ENCODE data around the gene CPSF4. TPM values are rescaled to one million over a fixed set of nuclear protein-coding genes. Genes with fewer than 3 reads are reported as not detected.

Gene CPSF4
- total and polyA plus RNA-seq, 7 experiments from 2014 or later = 22.4 to 69.4 (median 42.9) TPM

DNA sequence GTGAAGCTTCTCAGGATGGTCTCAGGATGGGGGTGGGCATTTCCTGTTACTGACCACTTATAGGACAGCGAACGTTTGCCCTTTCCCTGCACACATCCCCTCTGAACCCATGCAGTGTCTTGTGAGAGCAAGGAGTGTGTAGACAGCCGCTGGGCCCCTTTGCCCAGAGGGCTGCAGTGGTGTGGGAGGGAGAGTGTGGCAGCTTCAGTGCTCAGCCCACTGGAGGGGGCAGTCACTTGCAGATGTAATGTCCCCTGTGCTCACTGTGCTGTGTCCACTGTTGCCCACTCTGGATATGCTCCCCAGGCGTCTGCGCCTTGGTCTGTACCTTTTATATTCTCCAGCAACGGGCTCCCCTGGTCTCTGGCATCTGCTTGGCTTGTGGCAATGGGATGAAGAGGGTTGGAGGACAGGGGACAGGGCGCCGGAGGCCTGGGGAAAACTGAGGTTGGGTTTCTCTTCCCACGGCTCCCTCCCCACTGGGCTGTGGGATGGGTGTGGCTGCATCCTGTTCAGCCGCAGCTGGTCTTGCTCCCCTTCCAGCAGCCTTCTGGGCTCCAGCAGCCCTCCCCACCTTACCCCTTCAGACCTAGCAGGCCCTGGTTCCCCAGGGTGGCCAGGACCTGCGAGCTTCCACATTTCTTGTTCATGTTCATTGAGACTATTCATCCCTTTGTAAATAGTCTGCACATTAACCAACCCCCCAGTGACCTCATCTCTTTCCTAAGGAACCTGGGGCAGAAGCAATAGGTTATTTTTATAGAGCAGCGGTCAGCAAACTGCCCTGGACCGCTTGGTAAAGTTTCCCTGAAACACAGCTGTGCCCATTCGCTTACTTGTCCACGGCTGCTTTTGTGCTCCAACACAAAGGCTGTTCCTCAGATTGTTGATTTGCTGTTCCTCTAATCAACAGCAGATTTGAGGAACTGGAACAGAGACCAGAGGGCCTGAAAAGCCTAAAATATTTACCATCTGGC lies 40.0 kb downstream of the CPSF4 start:
- ATAC-seq (no peak), DNase-seq (no peak)
- peak overlapping the region; percentile 52 for H3K27ac ChIP-seq (ENCODE audit: low read depth, low read length)
- Mint-ChIP-seq H3K36me3 (peaks cover 3 to 26% (median 7%) of the 10 kb centered on the region in 5 donors), H3K27ac (peak overlapping the region; percentile 40 to 89 (median 74)), H3K9me3 (no peaks in the 10 kb centered on the region), H3K4me3 (peak overlapping the region in 7 of 10 donors; percentile 12 to 72 (median 52)), H3K27me3 (no peaks in the 10 kb centered on the region), H3K4me1 (peaks cover 29 to 42% (median 33%) of the 10 kb centered on the region in 7 donors)
- H3K4me3 ChIP-seq (ENCODE audit: low read length) = no peak overlapping the region
- H3K36me3 ChIP-seq (ENCODE audit: control insufficient read depth in 2 of 3, insufficient read depth in 3 of 3, low read length in 3 of 3) = peaks cover 0 to 29% (median 0%) of the 10 kb centered on the region in 3 experiments
- CTCF ChIA-PET = interaction anchor here (0.6 kb wide), 2 partner anchors 58 to 90 kb away, joined by 3 to 4 read pairs; no protein-coding TSS in a partner anchor
- POLR2A ChIA-PET = interaction anchor here (0.9 to 1.2 kb wide), 3 partner anchors 13 to 21 kb away, joined by 3 to 4 read pairs (median 3); partner anchors contain the start of genes ATP5MF and ZNF394
- H3K4me1 ChIP-seq (ENCODE audit: control insufficient read depth in 2 of 2, insufficient read depth in 2 of 2, low read length in 2 of 2) = peaks cover 12 to 21% of the 10 kb centered on the region in 2 donors
- H3K27me3 ChIP-seq (ENCODE audit: control insufficient read depth in 2 of 2, insufficient read depth in 2 of 2, low read length in 2 of 2) = no peaks in the 10 kb centered on the region
- intact Hi-C loops (cut with micrococcal nuclease) = loop anchor here in 1 of 2 donors (10.0 kb wide), 2 partner anchors 604 to 946 kb away; partner anchors contain the start of genes MEPCE, TMEM130, TRRAP and ZCWPW1
- H3K9me3 ChIP-seq (ENCODE audit: control insufficient read depth in 2 of 3, low read length in 3 of 3) = no peaks in the 10 kb centered on the region

GRCh38 chr7:99485094-99485493 lies 46.4 kb downstream of the CPSF4 start:
- H3K9me3 Mint-ChIP-seq = peaks cover 0 to 7% (median 0%) of the 10 kb centered on the region in 11 donors

DNA sequence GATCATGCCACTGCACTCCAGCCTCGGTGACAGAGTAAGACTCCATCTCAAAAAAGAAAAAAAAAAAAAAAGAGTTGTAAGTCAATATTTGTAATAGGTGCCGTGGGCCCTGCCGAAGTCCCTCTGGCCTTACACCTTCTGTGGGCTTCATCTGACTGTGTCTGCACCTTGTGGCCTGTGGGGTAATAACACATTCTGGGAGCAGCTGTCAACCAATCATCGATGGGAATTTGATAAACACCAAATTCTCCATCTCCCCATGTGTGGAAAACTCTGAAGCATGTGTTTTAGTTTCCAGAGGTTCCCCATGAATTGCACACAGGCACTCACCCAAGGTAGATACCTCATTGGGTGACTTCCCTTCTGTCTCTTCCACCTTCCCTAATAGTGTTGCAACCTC lies 50.5 kb downstream of the CPSF4 start:
- Mint-ChIP-seq H3K4me3 (no peak overlapping the region), H3K27ac (peak overlapping the region in 2 of 9 donors; percentile 5 to 20), H3K4me1 (peaks cover 0 to 5% (median 4%) of the 10 kb centered on the region in 7 donors), H3K36me3 (peaks cover 13 to 77% (median 39%) of the 10 kb centered on the region in 5 donors), H3K27me3 (no peaks in the 10 kb centered on the region), H3K9me3 (peaks cover 0 to 26% (median 16%) of the 10 kb centered on the region in 11 donors)
- Histone ChIP-seq H3K9me3 (ENCODE audit: control insufficient read depth in 2 of 3, low read length in 3 of 3) (peaks cover 6 to 15% (median 13%) of the 10 kb centered on the region in 3 experiments), H3K27ac (ENCODE audit: low read depth, low read length) (no peak overlapping the region), H3K27me3 (ENCODE audit: control insufficient read depth in 2 of 2, insufficient read depth in 2 of 2, low read length in 2 of 2) (no peaks in the 10 kb centered on the region), H3K36me3 (ENCODE audit: control insufficient read depth in 2 of 3, insufficient read depth in 3 of 3, low read length in 3 of 3) (peaks cover 8 to 35% (median 13%) of the 10 kb centered on the region in 3 experiments), H3K4me1 (ENCODE audit: control insufficient read depth in 2 of 2, insufficient read depth in 2 of 2, low read length in 2 of 2) (no peaks in the 10 kb centered on the region), H3K4me3 (ENCODE audit: low read length) (no peak overlapping the region)
- DNase-seq = no peak
- POLR2A ChIA-PET = interaction anchor here (1.1 kb wide), 1 partner anchor 11 kb away, joined by 3 read pairs; the partner anchor contains the start of gene ZNF394
- intact Hi-C loops (cut with micrococcal nuclease) = no loop called here
- CTCF ChIA-PET = interaction anchor here (0.6 kb wide), 1 partner anchor 765 kb away, joined by 4 read pairs; no protein-coding TSS in a partner anchor
- ATAC-seq = peak; percentile 26

More at GRCh38 chr7:99485094-99485493, 46.4 kb downstream of the CPSF4 start:
- peak overlapping the region in 1 of 9 donors; percentile 39 for H3K27ac Mint-ChIP-seq
- H3K27me3 ChIP-seq (ENCODE audit: control insufficient read depth in 2 of 2, insufficient read depth in 2 of 2, low read length in 2 of 2) = no peaks in the 10 kb centered on the region
- ChIA-PET CTCF (interaction anchor here (0.6 kb wide), 1 partner anchor 1205 kb away, joined by 3 read pairs; no protein-coding TSS in a partner anchor), POLR2A (interaction anchor here (1.4 kb wide), 1 partner anchor 10 kb away, joined by 3 read pairs; no protein-coding TSS in a partner anchor)
- DNase-seq = no peak
- H3K36me3 ChIP-seq (ENCODE audit: control insufficient read depth in 2 of 3, insufficient read depth in 3 of 3, low read length in 3 of 3) = peaks cover 0 to 24% (median 0%) of the 10 kb centered on the region in 3 experiments
- no peaks in the 10 kb centered on the region for H3K9me3 ChIP-seq (ENCODE audit: control insufficient read depth in 2 of 3, low read length in 3 of 3)
- H3K4me3 ChIP-seq (ENCODE audit: low read length) = no peak overlapping the region
- no peak overlapping the region for H3K27ac ChIP-seq (ENCODE audit: low read depth, low read length)
- intact Hi-C loops (cut with micrococcal nuclease) = no loop called here
- no peak for ATAC-seq
- no peak overlapping the region for H3K4me3 Mint-ChIP-seq
- peaks cover 0 to 8% (median 4%) of the 10 kb centered on the region in 7 donors for H3K4me1 Mint-ChIP-seq
- peaks cover 0 to 58% (median 19%) of the 10 kb centered on the region in 5 donors for H3K36me3 Mint-ChIP-seq
- H3K4me1 ChIP-seq (ENCODE audit: control insufficient read depth in 2 of 2, insufficient read depth in 2 of 2, low read length in 2 of 2) = no peaks in the 10 kb centered on the region
- H3K27me3 Mint-ChIP-seq = no peaks in the 10 kb centered on the region

GRCh38 chr7:99490878-99491277 lies 52.1 kb downstream of the CPSF4 start:
- intact Hi-C loops (cut with micrococcal nuclease) = no loop called here
- Histone ChIP-seq H3K9me3 (ENCODE audit: control insufficient read depth in 2 of 3, low read length in 3 of 3) (peaks cover 6 to 21% (median 15%) of the 10 kb centered on the region in 3 experiments), H3K36me3 (ENCODE audit: control insufficient read depth in 2 of 3, insufficient read depth in 3 of 3, low read length in 3 of 3) (peaks cover 16 to 42% (median 20%) of the 10 kb centered on the region in 3 experiments), H3K27ac (ENCODE audit: low read depth, low read length) (no peak overlapping the region), H3K4me1 (ENCODE audit: control insufficient read depth in 2 of 2, insufficient read depth in 2 of 2, low read length in 2 of 2) (no peaks in the 10 kb centered on the region), H3K27me3 (ENCODE audit: control insufficient read depth in 2 of 2, insufficient read depth in 2 of 2, low read length in 2 of 2) (no peaks in the 10 kb centered on the region), H3K4me3 (ENCODE audit: low read length) (no peak overlapping the region)
- Mint-ChIP-seq H3K9me3 (peaks cover 0 to 30% (median 19%) of the 10 kb centered on the region in 11 donors), H3K4me3 (no peak overlapping the region), H3K27me3 (no peaks in the 10 kb centered on the region), H3K36me3 (peaks cover 16 to 81% (median 43%) of the 10 kb centered on the region in 5 donors), H3K4me1 (peaks cover 0 to 5% (median 0%) of the 10 kb centered on the region in 7 donors), H3K27ac (no peak overlapping the region)
- POLR2A ChIA-PET = interaction anchor here (0.7 to 1.3 kb wide), 3 partner anchors 9 to 40 kb away, joined by 3 to 4 read pairs (median 3); partner anchors contain the start of gene ZKSCAN5
- DNase-seq (no peak), ATAC-seq (peak; percentile 20)
- CTCF ChIA-PET = no interaction called here

DNA sequence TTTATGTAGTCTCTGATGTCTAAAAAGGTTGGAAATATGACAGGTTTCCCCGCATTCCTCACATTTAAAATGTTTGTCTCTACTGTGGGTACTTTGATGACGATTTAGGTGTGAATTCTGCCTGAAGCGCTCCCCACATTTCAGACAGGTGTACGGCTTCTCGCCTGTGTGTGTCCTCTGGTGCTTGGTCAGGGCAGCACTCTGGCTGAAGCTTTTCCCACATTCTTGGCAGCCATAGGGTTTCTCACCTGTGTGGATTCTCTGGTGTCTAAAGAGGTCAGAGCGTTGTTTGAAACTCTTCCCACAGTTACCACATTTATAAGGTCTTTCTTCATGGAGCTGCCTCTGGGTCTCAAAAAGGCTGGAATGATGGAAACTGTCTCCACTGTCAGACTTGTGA lies 55.1 kb downstream of the CPSF4 start:
- intact Hi-C loops (cut with micrococcal nuclease) = no loop called here

More for the DNA sequence above, 55.1 kb downstream of the CPSF4 start:
- CTCF ChIA-PET = no interaction called here
- DNase-seq = no peak
- Mint-ChIP-seq H3K27ac (peak overlapping the region in 4 of 9 donors; percentile 14 to 73 (median 47)), H3K9me3 (peaks cover 0 to 32% (median 19%) of the 10 kb centered on the region in 11 donors), H3K4me3 (peak overlapping the region in 1 of 10 donors; percentile 34), H3K4me1 (peaks cover 10 to 25% (median 19%) of the 10 kb centered on the region in 7 donors), H3K36me3 (peaks cover 22 to 80% (median 51%) of the 10 kb centered on the region in 5 donors), H3K27me3 (no peaks in the 10 kb centered on the region)
- ATAC-seq = no peak
- H3K4me1 ChIP-seq (ENCODE audit: control insufficient read depth in 2 of 2, insufficient read depth in 2 of 2, low read length in 2 of 2) = peaks cover 14 to 15% of the 10 kb centered on the region in 2 donors
- peaks cover 6 to 21% (median 15%) of the 10 kb centered on the region in 3 experiments for H3K9me3 ChIP-seq (ENCODE audit: control insufficient read depth in 2 of 3, low read length in 3 of 3)
- no peaks in the 10 kb centered on the region for H3K27me3 ChIP-seq (ENCODE audit: control insufficient read depth in 2 of 2, insufficient read depth in 2 of 2, low read length in 2 of 2)
- H3K4me3 ChIP-seq (ENCODE audit: low read length) = no peak overlapping the region
- H3K27ac ChIP-seq (ENCODE audit: low read depth, low read length) = no peak overlapping the region
- POLR2A ChIA-PET = interaction anchor here (1.0 kb wide), 1 partner anchor 29 kb away, joined by 3 read pairs; no protein-coding TSS in a partner anchor
- peaks cover 20 to 47% (median 24%) of the 10 kb centered on the region in 3 experiments for H3K36me3 ChIP-seq (ENCODE audit: control insufficient read depth in 2 of 3, insufficient read depth in 3 of 3, low read length in 3 of 3)

Measured in naive thymus-derived CD4-positive, alpha-beta T cell (primary cell).